ENCODE data around the gene PAQR5. TPM values are rescaled to one million over a fixed set of nuclear protein-coding genes. Genes with fewer than 3 reads are reported as not detected.
"Not testable (repeated sequence)": the region's sequence is repeated elsewhere in the genome, so short reads cannot be mapped to it uniquely, and the experiment has no call there.

The PAQR5 gene
- total RNA-seq, 2 experiments from 2014 or later = 0.19 TPM; not detected in 1

- no peaks in the 10 kb centered on the region for H3K4me1 Mint-ChIP-seq (ENCODE audit: low read depth)
- DNase-seq = no peak
- CTCF ChIA-PET = no interaction called here
- H3K4me3 Mint-ChIP-seq = no peak overlapping the region
- no peaks in the 10 kb centered on the region for H3K9me3 Mint-ChIP-seq
- intact Hi-C loops (cut with micrococcal nuclease) = no loop called here
- H3K27me3 Mint-ChIP-seq (ENCODE audit: low read depth) = no peaks in the 10 kb centered on the region
- H3K27ac Mint-ChIP-seq = no peak overlapping the region
- no peaks in the 10 kb centered on the region for H3K36me3 Mint-ChIP-seq (ENCODE audit: low read depth)
These were observed 12.9 kb upstream of the PAQR5 start for GRCh38 chr15:69285834-69286233.

GRCh38 chr15:69288011-69288410, 10.7 kb upstream of the PAQR5 start:
- no peaks in the 10 kb centered on the region for H3K36me3 Mint-ChIP-seq (ENCODE audit: low read depth)
- H3K9me3 Mint-ChIP-seq = no peaks in the 10 kb centered on the region
- no peaks in the 10 kb centered on the region for H3K27me3 Mint-ChIP-seq (ENCODE audit: low read depth)
- H3K4me3 Mint-ChIP-seq = no peak overlapping the region
- no peaks in the 10 kb centered on the region for H3K4me1 Mint-ChIP-seq (ENCODE audit: low read depth)
- CTCF ChIA-PET = no interaction called here
- no peak overlapping the region for H3K27ac Mint-ChIP-seq
- no peak for DNase-seq
- intact Hi-C loops (cut with micrococcal nuclease) = no loop called here

DNA sequence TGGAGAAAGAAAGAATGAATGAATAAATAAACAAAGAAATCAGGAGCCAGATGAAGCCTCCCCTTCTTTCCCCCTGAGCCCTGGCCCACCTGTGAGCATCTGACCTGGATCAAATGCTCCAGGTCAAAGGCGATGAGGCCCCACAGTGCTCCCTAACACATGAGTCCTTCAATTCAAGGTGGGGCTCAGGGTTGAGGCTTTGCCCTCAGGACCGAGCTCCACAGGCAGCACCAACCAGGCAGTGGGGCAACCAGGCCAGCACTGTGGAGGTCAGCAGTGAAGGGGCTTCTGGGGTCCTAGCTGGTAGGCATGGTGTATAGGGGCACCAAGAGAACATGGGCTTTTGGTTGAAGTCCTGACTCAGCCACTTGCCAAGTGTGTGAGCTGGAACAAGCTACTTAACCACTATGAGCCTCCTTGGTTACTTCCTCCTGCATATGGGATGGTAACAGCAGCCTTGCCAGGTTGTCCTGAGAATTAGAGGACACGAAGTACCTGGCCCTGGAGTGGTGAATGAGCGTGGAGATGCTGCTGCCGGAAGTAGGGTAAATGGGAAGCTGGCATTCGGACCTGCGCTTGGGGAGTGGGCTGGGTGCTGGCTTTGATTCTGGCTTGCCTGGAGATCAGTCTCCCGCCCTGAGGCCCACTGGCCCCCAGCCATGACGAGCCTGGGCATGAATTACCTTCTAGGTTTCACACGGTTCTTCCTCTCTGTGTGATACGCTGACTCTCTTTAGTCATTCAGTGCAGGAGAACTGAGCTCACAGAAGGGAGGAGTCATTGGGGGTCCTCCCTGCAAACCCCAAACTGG, 10.0 kb upstream of the PAQR5 start:
- Mint-ChIP-seq H3K4me1 (ENCODE audit: low read depth) (no peaks in the 10 kb centered on the region), H3K4me3 (no peak overlapping the region), H3K9me3 (no peaks in the 10 kb centered on the region), H3K27ac (no peak overlapping the region), H3K27me3 (ENCODE audit: low read depth) (no peaks in the 10 kb centered on the region), H3K36me3 (ENCODE audit: low read depth) (no peaks in the 10 kb centered on the region)
- CTCF ChIA-PET = interaction anchor here (1.2 kb wide), 1 partner anchor 122 kb away, joined by 3 read pairs; no protein-coding TSS in a partner anchor
- intact Hi-C loops (cut with micrococcal nuclease) = no loop called here
- DNase-seq = no peak

- intact Hi-C loops (cut with micrococcal nuclease) = no loop called here
- Mint-ChIP-seq H3K27ac (no peak overlapping the region), H3K9me3 (no peaks in the 10 kb centered on the region), H3K4me1 (ENCODE audit: low read depth) (no peaks in the 10 kb centered on the region), H3K36me3 (ENCODE audit: low read depth) (no peaks in the 10 kb centered on the region), H3K4me3 (no peak overlapping the region), H3K27me3 (ENCODE audit: low read depth) (peaks cover 3% of the 10 kb centered on the region)
- CTCF ChIA-PET = interaction anchor here (0.6 to 1.2 kb wide), 2 partner anchors 87 to 122 kb away, joined by 3 to 4 read pairs; no protein-coding TSS in a partner anchor
- no peak for DNase-seq
These were observed 9.2 kb upstream of the PAQR5 start for GRCh38 chr15:69289342-69290146.

DNA sequence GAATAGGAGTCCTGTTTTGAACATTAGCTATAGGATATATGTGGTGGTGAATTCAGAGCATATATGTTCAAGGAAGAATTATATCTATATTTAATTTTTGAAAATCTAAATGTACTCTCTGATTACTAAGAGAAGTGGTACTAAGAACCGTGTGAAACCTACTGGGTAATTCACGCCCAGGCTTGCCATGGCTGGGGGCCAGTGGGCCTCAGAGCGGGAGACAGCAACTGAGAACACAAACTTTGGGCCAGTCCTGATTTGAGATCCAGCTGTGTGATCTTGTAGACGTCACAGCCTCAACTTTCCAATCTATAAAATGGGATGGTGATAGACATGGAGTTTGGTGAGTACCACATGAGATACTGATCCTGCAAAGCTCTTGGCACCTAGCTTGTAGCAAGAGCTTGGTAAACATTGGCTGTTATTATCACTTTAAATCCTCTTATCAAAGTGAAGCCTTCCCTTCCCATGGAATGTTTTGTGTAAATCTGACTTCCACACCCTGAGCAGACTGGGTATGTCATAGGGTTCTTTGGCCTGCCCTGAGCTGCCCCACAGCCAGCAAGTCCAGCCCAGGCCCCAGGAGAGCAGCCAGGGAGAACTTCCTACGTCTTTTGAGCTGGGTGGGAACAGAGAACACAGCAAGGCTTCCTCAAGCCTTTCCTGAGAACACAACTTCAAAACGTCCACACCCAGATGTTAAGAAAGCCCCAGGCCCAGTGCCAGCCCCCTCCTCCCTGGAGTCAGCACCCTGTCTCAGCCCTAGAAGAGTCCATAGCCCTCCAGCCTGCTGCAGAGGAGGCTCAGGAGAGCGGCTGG, 8.2 kb upstream of the PAQR5 start:
- Mint-ChIP-seq H3K36me3 (ENCODE audit: low read depth) (no peaks in the 10 kb centered on the region), H3K27ac (no peak overlapping the region), H3K27me3 (ENCODE audit: low read depth) (peaks cover 3% of the 10 kb centered on the region), H3K4me3 (no peak overlapping the region), H3K9me3 (no peaks in the 10 kb centered on the region), H3K4me1 (ENCODE audit: low read depth) (no peaks in the 10 kb centered on the region)
- no peak for DNase-seq
- CTCF ChIA-PET = interaction anchor here (0.7 kb wide), 1 partner anchor 24 kb away, joined by 3 read pairs; no protein-coding TSS in a partner anchor
- intact Hi-C loops (cut with micrococcal nuclease) = no loop called here

- intact Hi-C loops (cut with micrococcal nuclease); H3K27me3 Mint-ChIP-seq (ENCODE audit: low read depth); H3K27ac Mint-ChIP-seq; H3K4me1 Mint-ChIP-seq (ENCODE audit: low read depth); DNase-seq; H3K4me3 Mint-ChIP-seq; CTCF ChIA-PET; H3K9me3 Mint-ChIP-seq; H3K36me3 Mint-ChIP-seq (ENCODE audit: low read depth): not testable (repeated sequence)
These were observed 7.1 kb upstream of the PAQR5 start for GRCh38 chr15:69291651-69292050.

DNA sequence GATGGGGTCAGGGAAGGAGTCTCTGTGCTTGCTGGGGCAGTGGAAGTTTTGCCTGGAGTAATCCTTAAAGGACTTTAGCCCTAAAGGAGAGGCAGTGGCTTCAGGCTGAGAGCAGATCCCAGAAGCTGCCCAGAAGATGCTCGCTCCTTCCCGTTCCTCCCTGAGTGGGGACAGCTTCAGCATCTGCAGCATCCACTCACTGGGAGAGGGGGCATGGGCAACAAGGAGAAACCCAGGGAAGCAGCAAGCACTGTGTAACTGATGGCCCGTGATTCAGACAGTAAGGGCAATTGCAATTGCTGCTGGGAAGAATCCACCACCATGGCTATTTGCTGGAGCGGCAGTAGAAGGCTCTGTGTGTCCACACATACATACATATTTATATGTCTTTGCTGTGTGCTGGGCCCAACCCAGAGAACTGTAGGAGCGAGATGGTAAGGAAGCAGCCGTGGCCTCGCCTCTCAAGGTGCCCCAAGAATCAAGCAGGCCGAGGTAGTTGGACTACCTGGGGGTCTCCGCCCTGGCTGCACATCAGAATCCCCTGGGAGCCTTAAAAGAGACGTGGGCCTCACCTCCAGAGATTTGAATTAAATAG, 5.8 kb upstream of the PAQR5 start:
- DNase-seq = no peak
- intact Hi-C loops (cut with micrococcal nuclease) = no loop called here
- Mint-ChIP-seq H3K4me3 (no peak overlapping the region), H3K36me3 (ENCODE audit: low read depth) (no peaks in the 10 kb centered on the region), H3K27me3 (ENCODE audit: low read depth) (peaks cover 20% of the 10 kb centered on the region), H3K9me3 (no peaks in the 10 kb centered on the region), H3K27ac (no peak overlapping the region), H3K4me1 (ENCODE audit: low read depth) (no peaks in the 10 kb centered on the region)
- CTCF ChIA-PET = interaction anchor here (0.6 kb wide), 1 partner anchor 146 kb away, joined by 6 read pairs; no protein-coding TSS in a partner anchor

- CTCF ChIA-PET = interaction anchor here (0.6 kb wide), 1 partner anchor 145 kb away, joined by 6 read pairs; no protein-coding TSS in a partner anchor
- intact Hi-C loops (cut with micrococcal nuclease) = no loop called here
- Mint-ChIP-seq H3K27ac (no peak overlapping the region), H3K4me3 (no peak overlapping the region), H3K27me3 (ENCODE audit: low read depth) (peaks cover 24% of the 10 kb centered on the region), H3K9me3 (no peaks in the 10 kb centered on the region), H3K4me1 (ENCODE audit: low read depth) (peaks cover 1% of the 10 kb centered on the region), H3K36me3 (ENCODE audit: low read depth) (no peaks in the 10 kb centered on the region)
- no peak for DNase-seq
These were observed 4.7 kb upstream of the PAQR5 start for GRCh38 chr15:69293741-69294615.

GRCh38 chr15:69296606-69297005, 2.1 kb upstream of the PAQR5 start:
- intact Hi-C loops (cut with micrococcal nuclease) = no loop called here
- H3K27ac Mint-ChIP-seq = no peak overlapping the region
- no peak overlapping the region for H3K4me3 Mint-ChIP-seq
- H3K36me3 Mint-ChIP-seq (ENCODE audit: low read depth) = no peaks in the 10 kb centered on the region
- H3K4me1 Mint-ChIP-seq (ENCODE audit: low read depth) = peaks cover 1% of the 10 kb centered on the region
- H3K9me3 Mint-ChIP-seq = no peaks in the 10 kb centered on the region
- CTCF ChIA-PET = interaction anchor here (0.6 kb wide), 1 partner anchor 61 kb away, joined by 3 read pairs; no protein-coding TSS in a partner anchor
- H3K27me3 Mint-ChIP-seq (ENCODE audit: low read depth) = peaks cover 40% of the 10 kb centered on the region
- DNase-seq = no peak

DNA sequence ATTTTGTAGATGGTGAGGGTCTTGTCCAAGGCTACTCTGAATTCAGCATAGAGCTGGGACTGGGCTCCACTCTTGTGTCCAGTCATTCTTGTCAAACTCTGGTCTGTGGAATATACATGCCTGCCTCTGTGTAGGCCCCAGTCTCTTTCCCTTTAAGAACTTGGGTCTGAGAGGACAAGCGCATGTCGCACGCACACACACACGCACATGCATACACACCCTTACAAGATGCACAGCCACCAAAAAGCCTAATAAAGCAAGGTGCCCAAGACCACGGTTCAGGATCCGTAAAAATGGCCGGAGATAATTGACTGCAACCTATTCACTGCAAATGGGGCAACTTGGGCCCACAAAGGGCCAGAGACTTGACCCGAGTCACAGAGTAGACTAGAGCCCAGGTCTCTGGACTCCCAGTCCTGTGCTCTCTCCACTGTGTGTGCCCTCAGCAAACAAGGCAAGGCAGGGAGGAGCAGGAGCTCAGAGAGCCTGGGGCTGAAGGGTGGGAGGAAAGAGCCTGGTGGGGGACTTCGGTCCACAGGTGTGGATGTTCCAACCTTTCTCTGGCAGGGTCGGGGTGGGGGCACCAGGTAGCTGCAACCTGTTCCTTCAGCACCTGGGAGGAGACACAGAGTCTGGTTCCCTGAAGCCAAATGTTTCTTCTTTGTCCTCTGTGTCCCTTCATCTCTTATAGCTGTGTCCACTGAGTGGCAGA, 914 bp upstream of the PAQR5 start:
- Mint-ChIP-seq H3K27ac (no peak overlapping the region), H3K4me3 (peak overlapping the region; percentile 14), H3K36me3 (ENCODE audit: low read depth) (no peaks in the 10 kb centered on the region), H3K4me1 (ENCODE audit: low read depth) (peaks cover 1% of the 10 kb centered on the region), H3K27me3 (ENCODE audit: low read depth) (peaks cover 52% of the 10 kb centered on the region), H3K9me3 (no peaks in the 10 kb centered on the region)
- CTCF ChIA-PET = no interaction called here
- DNase-seq = no peak
- intact Hi-C loops (cut with micrococcal nuclease) = no loop called here

DNA sequence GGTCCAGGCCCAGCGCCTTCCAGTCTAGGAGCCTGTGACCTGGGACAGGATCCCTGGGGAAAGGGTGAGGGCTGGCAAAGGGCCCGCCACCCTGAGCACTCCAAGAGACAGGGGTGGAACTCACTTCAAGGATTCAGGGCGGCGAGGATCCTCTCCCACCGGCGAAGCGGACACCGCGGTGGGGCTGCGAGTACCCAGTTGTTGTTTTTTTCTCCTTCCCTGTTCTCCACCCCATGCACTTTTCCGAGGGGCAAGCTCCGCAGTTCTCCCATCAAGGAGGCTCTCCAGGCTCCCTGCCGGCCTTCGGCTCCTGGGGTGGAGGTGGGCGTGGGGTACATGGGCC, 387 bp upstream of the PAQR5 start:
- intact Hi-C loops (cut with micrococcal nuclease) = no loop called here

More for the DNA sequence above, 387 bp upstream of the PAQR5 start:
- Mint-ChIP-seq H3K27ac (no peak overlapping the region), H3K4me1 (ENCODE audit: low read depth) (peaks cover 1% of the 10 kb centered on the region), H3K9me3 (no peaks in the 10 kb centered on the region), H3K4me3 (peak overlapping the region; percentile 14), H3K27me3 (ENCODE audit: low read depth) (peaks cover 56% of the 10 kb centered on the region), H3K36me3 (ENCODE audit: low read depth) (no peaks in the 10 kb centered on the region)
- CTCF ChIA-PET = no interaction called here
- no peak for DNase-seq
